GM21576 (cell line): ENCODE data around the gene LRAT.
A peak's percentile ranks its signal among the peaks of the same experiment; 100 is the strongest.
"Not testable (repeated sequence)": the region's sequence is repeated elsewhere in the genome, so short reads cannot be mapped to it uniquely, and the experiment has no call there.

ENCODE experiments used
- ATAC-seq: cut with Tn5 transposase; IDR thresholded peaks from one replicate; pipeline ENCODE4 v1.9.1; 2021; ENCODE audit warnings: mild to moderate bottlenecking, moderate library complexity; ENCODE audit not compliant: unreplicated experiment

Gene LRAT

GRCh38 chr4:154743683-154744340 lies at the start of gene LRAT:
LRAT (plus strand) TSS chr4:154744000; CDS start chr4:154744327, 327 bp downstream.
- no peak for ATAC-seq

- ATAC-seq, result no peak
Measured at GRCh38 chr4:154707877-154708276, 35.9 kb upstream of the LRAT start.

- no peak for ATAC-seq
Measured at GRCh38 chr4:154709550-154709949, 34.2 kb upstream of the LRAT start.

GRCh38 chr4:154711522-154711921 lies 32.3 kb upstream of the LRAT start:
- ATAC-seq, result no peak

GRCh38 chr4:154714339-154715040 lies 29.3 kb upstream of the LRAT start:
- ATAC-seq, result no peak

- ATAC-seq, result no peak
Measured at GRCh38 chr4:154719087-154719486, 24.7 kb upstream of the LRAT start.

GRCh38 chr4:154720123-154720522 lies 23.7 kb upstream of the LRAT start:
- peak; percentile 70 for ATAC-seq

- ATAC-seq, result no peak
Measured at GRCh38 chr4:154720618-154721267, 23.1 kb upstream of the LRAT start.

- no peak for ATAC-seq
Measured at GRCh38 chr4:154722262-154722661, 21.5 kb upstream of the LRAT start.

GRCh38 chr4:154723601-154724000 lies 20.2 kb upstream of the LRAT start:
- ATAC-seq, result not testable (repeated sequence)

GRCh38 chr4:154727540-154727939 lies 16.3 kb upstream of the LRAT start:
- no peak for ATAC-seq

GRCh38 chr4:154731756-154732155 lies 12.0 kb upstream of the LRAT start:
- no peak for ATAC-seq

- ATAC-seq, result no peak
Measured at GRCh38 chr4:154732669-154733068, 11.1 kb upstream of the LRAT start.

- no peak for ATAC-seq
Measured at GRCh38 chr4:154736770-154737169, 7.0 kb upstream of the LRAT start.

- ATAC-seq, result no peak
Measured at GRCh38 chr4:154738426-154738825, 5.4 kb upstream of the LRAT start.

- no peak for ATAC-seq
Measured at GRCh38 chr4:154739111-154739510, 4.7 kb upstream of the LRAT start.

- no peak for ATAC-seq
Measured at GRCh38 chr4:154740462-154740861, 3.3 kb upstream of the LRAT start.

- no peak for ATAC-seq
Measured at GRCh38 chr4:154741131-154741665, 2.6 kb upstream of the LRAT start.

- ATAC-seq, result no peak
Measured at GRCh38 chr4:154741922-154742850, 1.6 kb upstream of the LRAT start.

- ATAC-seq, result no peak
Measured at GRCh38 chr4:154744341-154744926, 634 bp downstream of the LRAT start.
